Keratinocyte (primary cell): ENCODE measurements around the gene LSAMP. TPM values are rescaled to one million over a fixed set of nuclear protein-coding genes. Genes with fewer than 3 reads are reported as not detected.

Experiments used
- DNase-seq: peaks from one replicate; pipeline ENCODE4 v3.0.0-alpha.2; 2011; ENCODE audit warnings: low read depth, missing footprints, low spot score
- FAIRE-seq: peaks from 2 replicates; lab custom pipeline; 2011; peaks lifted over from hg19 to GRCh38; lab: Jason Lieb, UNC
- H2AFZ ChIP-seq: 2 replicates; pipeline ENCODE4 v1.6.0; 2012; ENCODE audit warnings: low read length, control low read depth, inconsistent platforms; ENCODE audit not compliant: control insufficient read depth
- H3K27ac ChIP-seq: 2 replicates; pipeline ENCODE4 v1.5.1; 2011; ENCODE audit warnings: low read length; ENCODE audit not compliant: control insufficient read depth, insufficient read depth
- H3K27me3 ChIP-seq: 3 replicates; pipeline ENCODE4 v1.6.0; 2011; ENCODE audit warnings: low read length; ENCODE audit not compliant: control insufficient read depth, insufficient read depth; ENCODE audit errors: extremely low read depth
- H3K36me3 ChIP-seq, 2 experiments: 2 replicates in 1 of 2; 3 replicates in 1 of 2; pipeline ENCODE4 v1.5.1; 2011; ENCODE audit warnings: low read length in 2 of 2, mild to moderate bottlenecking in 1 of 2; ENCODE audit not compliant: control insufficient read depth in 2 of 2, insufficient read depth in 2 of 2; ENCODE audit errors: extremely low read depth in 1 of 2
- H3K4me1 ChIP-seq: 3 replicates; pipeline ENCODE4 v1.5.1; 2011; ENCODE audit warnings: low read length; ENCODE audit not compliant: control insufficient read depth, insufficient read depth; ENCODE audit errors: extremely low read depth
- H3K4me2 ChIP-seq: 3 replicates; pipeline ENCODE4 v1.6.0; 2011; ENCODE audit warnings: low read depth, low read length; ENCODE audit not compliant: control insufficient read depth, insufficient read depth; ENCODE audit errors: extremely low read depth
- H3K4me3 ChIP-seq, 3 experiments: fragments of 200-600 bp in 1 of 3; sonication (generic) in 1 of 3; 2 replicates in 2 of 3; 3 replicates in 1 of 3; pipeline ENCODE4 v1.5.1; 2011 to 2016; ENCODE audit warnings: low read length in 3 of 3, mild to moderate bottlenecking in 3 of 3, control low read depth in 2 of 3, inconsistent platforms in 1 of 3, low read depth in 1 of 3, mixed read lengths in 1 of 3, mixed run types in 1 of 3, moderate library complexity in 1 of 3; ENCODE audit not compliant: control insufficient read depth in 2 of 3, insufficient read depth in 2 of 3; ENCODE audit errors: extremely low read depth in 1 of 3
- H3K79me2 ChIP-seq: 2 replicates; pipeline ENCODE4 v1.6.0; 2012; ENCODE audit warnings: low read length; ENCODE audit not compliant: control insufficient read depth, insufficient read depth
- H3K9ac ChIP-seq: 3 replicates; pipeline ENCODE4 v1.6.0; 2011; ENCODE audit warnings: low read length; ENCODE audit not compliant: control insufficient read depth, insufficient read depth; ENCODE audit errors: extremely low read depth
- H3K9me1 ChIP-seq: 3 replicates; pipeline ENCODE4 v1.6.0; 2011; ENCODE audit warnings: low read length; ENCODE audit not compliant: control insufficient read depth, insufficient read depth; ENCODE audit errors: extremely low read depth
- H3K9me3 ChIP-seq: 2 replicates; pipeline ENCODE4 v1.5.1; 2012; ENCODE audit warnings: low read depth, low read length; ENCODE audit not compliant: control insufficient read depth
- H4K20me1 ChIP-seq: 3 replicates; pipeline ENCODE4 v1.6.0; 2011; ENCODE audit warnings: low read length; ENCODE audit not compliant: control insufficient read depth, insufficient read depth; ENCODE audit errors: extremely low read depth
- EZH2 ChIP-seq: IDR thresholded peaks from one replicate; pipeline ENCODE4 v1.6.1; 2012; ENCODE audit warnings: inconsistent platforms, mild to moderate bottlenecking, low read length, moderate library complexity
- dilution Hi-C: fragments of 300-500 bp; cut with MboI; formaldehyde crosslinking; loops from one replicate; pipeline ENCODE4 v1.7.0; 2020; ENCODE audit warnings: low sequenced_read_pairs; ENCODE audit not compliant: extremely low pct_ligation_motif_present
- polyA plus RNA-seq, 5 experiments: library from polyadenylated mRNA; depleted of rRNA in 3 of 5; stranded (reverse) in 3 of 5; stranded (forward) in 1 of 5; unstranded in 1 of 5; fragments of >200 nt; gene quantifications; 1 replicate in 1 of 5; 2 replicates in 3 of 5; 3 replicates in 1 of 5; pipeline versions ENCODE4 v1.2.1 to v1.2.3, GENCODE V29; 2011 to 2012; ENCODE audit warnings: missing spikeins in 2 of 5, low read depth in 1 of 5, low replicate concordance in 1 of 5
- TF ChIP-seq, protein P1 (sequence below), 3 experiments: IDR thresholded peaks in 1 of 3; conservative IDR thresholded peaks in 1 of 3; optimal IDR thresholded peaks in 1 of 3; 2 replicates in 2 of 3; 3 replicates in 1 of 3; pipeline versions ENCODE3 to v1.5.1; 2011; ENCODE audit warnings: low read length in 3 of 3, mild to moderate bottlenecking in 3 of 3, moderate library complexity in 2 of 3, control low read depth in 1 of 3, inconsistent platforms in 1 of 3; ENCODE audit not compliant: insufficient read depth in 2 of 3; ENCODE audit errors: extremely low read depth in 1 of 3

Gene LSAMP
- polyA plus RNA-seq, 1 donor (not counting 4 experiments of a cell fraction or from before 2014, with no cell fraction given) = 0.12 TPM

DNA sequence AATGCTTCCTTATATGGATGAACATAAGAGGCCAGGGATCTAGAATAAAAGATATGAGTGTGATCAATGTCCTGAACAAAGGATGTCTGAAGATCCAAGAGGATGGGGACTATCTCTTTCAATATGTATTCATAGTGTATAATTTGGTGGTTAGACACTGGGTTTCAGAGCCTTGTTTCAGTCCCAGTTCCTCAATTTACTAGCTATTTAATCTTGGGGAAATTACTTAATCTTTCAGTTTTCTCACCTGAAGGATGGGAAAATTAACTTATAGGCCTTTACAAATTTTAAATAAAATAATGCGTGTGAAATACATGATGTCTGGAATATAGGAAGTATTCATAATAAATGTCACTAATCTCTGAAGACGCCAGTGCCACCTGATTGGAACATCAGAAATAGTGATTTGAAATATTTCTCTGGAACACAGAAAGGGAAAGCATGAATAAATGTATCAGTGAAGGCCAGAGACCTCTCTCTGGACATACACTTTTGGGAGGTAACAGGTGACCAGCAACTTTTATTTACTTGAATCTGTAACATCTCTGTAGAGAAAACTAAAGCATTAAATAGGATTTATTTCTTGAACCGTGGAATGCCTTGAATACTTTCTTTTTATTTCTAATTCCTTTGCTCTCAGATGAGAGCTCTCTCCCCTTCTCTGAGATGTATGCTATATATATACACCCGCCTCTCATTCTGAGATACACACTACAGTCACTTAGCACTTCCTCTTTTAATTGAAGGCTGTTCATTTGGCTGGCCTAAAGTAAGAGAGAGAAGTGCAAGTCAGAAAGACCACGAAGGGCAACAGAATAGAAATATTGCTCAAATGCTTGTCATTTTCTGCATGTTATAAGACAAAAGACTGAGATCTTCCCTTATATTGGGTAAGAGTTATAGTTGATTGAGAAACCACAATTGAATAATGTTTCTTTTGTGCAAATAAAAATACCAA is 407.1 kb downstream of the LSAMP start:
- no peak overlapping the region for H3K4me3 ChIP-seq
- no peak for FAIRE-seq
- peaks cover 8% of the 10 kb centered on the region for H3K4me1 ChIP-seq
- DNase-seq = no peak
- H3K9ac ChIP-seq = no peak overlapping the region
- H3K79me2 ChIP-seq = no peaks in the 10 kb centered on the region
- H3K9me1 ChIP-seq = no peaks in the 10 kb centered on the region
- no peak overlapping the region for H3K4me2 ChIP-seq
- no peak overlapping the region for H3K27ac ChIP-seq
- no peaks in the 10 kb centered on the region for H4K20me1 ChIP-seq
- H3K27me3 ChIP-seq = no peaks in the 10 kb centered on the region
- dilution Hi-C loops = no loop called here
- H2AFZ ChIP-seq = no peak overlapping the region
- no peaks in the 10 kb centered on the region for H3K9me3 ChIP-seq
- no peaks in the 10 kb centered on the region for H3K36me3 ChIP-seq
- TF ChIP-seq, protein P1, sequence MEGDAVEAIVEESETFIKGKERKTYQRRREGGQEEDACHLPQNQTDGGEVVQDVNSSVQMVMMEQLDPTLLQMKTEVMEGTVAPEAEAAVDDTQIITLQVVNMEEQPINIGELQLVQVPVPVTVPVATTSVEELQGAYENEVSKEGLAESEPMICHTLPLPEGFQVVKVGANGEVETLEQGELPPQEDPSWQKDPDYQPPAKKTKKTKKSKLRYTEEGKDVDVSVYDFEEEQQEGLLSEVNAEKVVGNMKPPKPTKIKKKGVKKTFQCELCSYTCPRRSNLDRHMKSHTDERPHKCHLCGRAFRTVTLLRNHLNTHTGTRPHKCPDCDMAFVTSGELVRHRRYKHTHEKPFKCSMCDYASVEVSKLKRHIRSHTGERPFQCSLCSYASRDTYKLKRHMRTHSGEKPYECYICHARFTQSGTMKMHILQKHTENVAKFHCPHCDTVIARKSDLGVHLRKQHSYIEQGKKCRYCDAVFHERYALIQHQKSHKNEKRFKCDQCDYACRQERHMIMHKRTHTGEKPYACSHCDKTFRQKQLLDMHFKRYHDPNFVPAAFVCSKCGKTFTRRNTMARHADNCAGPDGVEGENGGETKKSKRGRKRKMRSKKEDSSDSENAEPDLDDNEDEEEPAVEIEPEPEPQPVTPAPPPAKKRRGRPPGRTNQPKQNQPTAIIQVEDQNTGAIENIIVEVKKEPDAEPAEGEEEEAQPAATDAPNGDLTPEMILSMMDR (optimal IDR thresholded peaks at IDR 0.05 in 1 of 3, IDR thresholded peaks at IDR 0.05 in 1 of 3, conservative IDR thresholded peaks at IDR 0.05 in 1 of 3; ENCODE audit: extremely low read depth in 1 of 3, insufficient read depth in 2 of 3, low read length in 3 of 3) = no peak
- no peak for TF ChIP-seq EZH2

DNA sequence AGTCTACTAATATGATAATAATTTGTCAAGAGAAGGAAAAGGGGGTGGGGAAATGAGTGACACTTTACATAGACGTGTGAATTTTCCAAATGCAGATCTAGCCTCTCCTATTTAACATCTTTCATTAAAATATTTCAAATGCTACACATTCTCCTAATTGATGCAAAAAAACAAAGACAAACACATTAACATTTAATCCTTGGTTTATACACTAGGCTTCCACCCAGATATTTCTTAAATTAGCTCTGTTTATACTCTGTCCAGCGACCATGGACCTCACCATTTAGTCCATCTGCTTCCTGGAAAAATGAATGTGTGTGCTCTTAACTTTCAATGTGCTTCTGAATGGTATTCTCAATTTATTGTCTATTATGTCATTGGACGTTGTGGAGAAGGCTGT is 409.9 kb downstream of the LSAMP start:
- Histone ChIP-seq H3K4me3 (no peak overlapping the region), H3K9ac (no peak overlapping the region), H3K4me1 (peaks cover 8% of the 10 kb centered on the region), H3K27ac (no peak overlapping the region), H4K20me1 (no peaks in the 10 kb centered on the region), H3K9me1 (no peaks in the 10 kb centered on the region), H3K27me3 (no peaks in the 10 kb centered on the region), H2AFZ (no peak overlapping the region), H3K4me2 (no peak overlapping the region), H3K9me3 (no peaks in the 10 kb centered on the region), H3K79me2 (no peaks in the 10 kb centered on the region), H3K36me3 (no peaks in the 10 kb centered on the region)
- no peak for DNase-seq
- no peak for FAIRE-seq
- TF ChIP-seq, protein P1 (optimal IDR thresholded peaks at IDR 0.05 in 1 of 3, IDR thresholded peaks at IDR 0.05 in 1 of 3, conservative IDR thresholded peaks at IDR 0.05 in 1 of 3; ENCODE audit: extremely low read depth in 1 of 3, insufficient read depth in 2 of 3, low read length in 3 of 3) = no peak
- dilution Hi-C loops = no loop called here
